Effector memory CD4-positive, alpha-beta T cell (primary cell): ENCODE results near the gene DHX58.

Experiments
- DNase-seq, 3 donors: peaks; one replicate each; pipeline ENCODE4 v3.0.0-alpha.2; 2020
- H3K27ac ChIP-seq: 2 replicates; pipeline ENCODE4 v1.7.0; 2013; ENCODE audit warnings: mild to moderate bottlenecking, low read length, moderate library complexity; ENCODE audit not compliant: insufficient read depth, poor library complexity, severe bottlenecking
- H3K27me3 ChIP-seq: replicated peaks from 2 replicates; pipeline ENCODE4 v1.7.0; 2013; ENCODE audit warnings: mild to moderate bottlenecking, low read length; ENCODE audit not compliant: insufficient read depth, control insufficient read depth, poor library complexity, severe bottlenecking
- H3K36me3 ChIP-seq: 2 replicates; pipeline ENCODE4 v1.7.0; 2013; ENCODE audit warnings: mild to moderate bottlenecking, low read length, moderate library complexity; ENCODE audit not compliant: control insufficient read depth, insufficient read depth
- H3K4me1 ChIP-seq: 2 replicates; pipeline ENCODE4 v1.7.0; 2013; ENCODE audit warnings: low read length, mild to moderate bottlenecking; ENCODE audit not compliant: control insufficient read depth, insufficient read depth, poor library complexity, severe bottlenecking
- H3K4me3 ChIP-seq: 2 replicates; pipeline ENCODE4 v1.7.0; 2013; ENCODE audit warnings: low read length, low read depth, mild to moderate bottlenecking; ENCODE audit not compliant: insufficient read depth, poor library complexity, severe bottlenecking
- H3K9me3 ChIP-seq: 2 replicates; pipeline ENCODE4 v1.7.0; 2013; ENCODE audit warnings: mild to moderate bottlenecking, low read length, moderate library complexity; ENCODE audit not compliant: control insufficient read depth

Gene DHX58

GRCh38 chr17:42087042-42087701 is 25.3 kb downstream of the DHX58 start:
- H3K4me3 ChIP-seq: no peak overlapping the region
- no peak for DNase-seq
- no peaks in the 10 kb centered on the region for H3K27me3 ChIP-seq
- no peaks in the 10 kb centered on the region for H3K9me3 ChIP-seq
- no peaks in the 10 kb centered on the region for H3K4me1 ChIP-seq
- no peak overlapping the region for H3K27ac ChIP-seq
- no peaks in the 10 kb centered on the region for H3K36me3 ChIP-seq

DNA sequence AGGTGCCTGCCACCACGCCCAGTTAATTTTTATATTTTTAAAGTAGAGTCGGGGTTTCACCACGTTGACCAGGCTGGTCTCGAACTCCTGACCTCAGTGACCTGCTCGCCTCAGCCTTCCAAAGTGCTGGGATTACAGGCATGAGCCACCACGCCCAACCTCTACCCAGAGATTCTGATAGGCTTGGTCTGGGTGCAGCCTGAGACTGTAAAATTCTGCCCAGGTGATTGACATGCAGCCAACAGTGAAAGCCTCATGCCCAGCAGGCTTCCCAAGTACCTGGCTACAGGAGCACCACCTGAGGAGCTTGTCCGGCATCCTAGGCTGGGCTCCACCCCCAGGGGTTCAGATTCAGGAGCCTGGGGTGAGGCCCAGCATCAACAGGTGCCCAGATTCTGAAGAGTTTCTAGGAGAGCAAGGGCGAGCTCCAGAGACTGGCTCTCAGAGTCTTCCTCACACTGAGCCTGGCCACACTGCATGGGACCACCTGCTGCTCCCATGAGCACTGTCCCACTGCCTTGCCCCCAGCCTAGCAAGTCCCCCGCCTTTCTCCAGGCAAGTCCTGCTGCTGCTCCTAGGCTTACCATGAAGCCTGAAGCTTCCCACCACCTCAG is 30.9 kb downstream of the DHX58 start:
- H3K36me3 ChIP-seq: no peaks in the 10 kb centered on the region
- no peaks in the 10 kb centered on the region for H3K27me3 ChIP-seq
- H3K9me3 ChIP-seq: no peaks in the 10 kb centered on the region
- DNase-seq: no peak
- no peaks in the 10 kb centered on the region for H3K4me1 ChIP-seq
- no peak overlapping the region for H3K4me3 ChIP-seq
- H3K27ac ChIP-seq: no peak overlapping the region

GRCh38 chr17:42079541-42079940 is 33.0 kb downstream of the DHX58 start:
- H3K36me3 ChIP-seq: no peaks in the 10 kb centered on the region
- no peak overlapping the region for H3K27ac ChIP-seq
- no peak for DNase-seq
- H3K4me3 ChIP-seq: no peak overlapping the region
- H3K9me3 ChIP-seq: no peaks in the 10 kb centered on the region
- H3K27me3 ChIP-seq: no peaks in the 10 kb centered on the region
- H3K4me1 ChIP-seq: no peaks in the 10 kb centered on the region

- no peaks in the 10 kb centered on the region for H3K9me3 ChIP-seq
- no peak overlapping the region for H3K27ac ChIP-seq
- H3K27me3 ChIP-seq: no peaks in the 10 kb centered on the region
- no peak for DNase-seq
- no peaks in the 10 kb centered on the region for H3K4me1 ChIP-seq
- no peaks in the 10 kb centered on the region for H3K36me3 ChIP-seq
- no peak overlapping the region for H3K4me3 ChIP-seq
Observed at GRCh38 chr17:42078396-42079043, 34.0 kb downstream of the DHX58 start.

DNA sequence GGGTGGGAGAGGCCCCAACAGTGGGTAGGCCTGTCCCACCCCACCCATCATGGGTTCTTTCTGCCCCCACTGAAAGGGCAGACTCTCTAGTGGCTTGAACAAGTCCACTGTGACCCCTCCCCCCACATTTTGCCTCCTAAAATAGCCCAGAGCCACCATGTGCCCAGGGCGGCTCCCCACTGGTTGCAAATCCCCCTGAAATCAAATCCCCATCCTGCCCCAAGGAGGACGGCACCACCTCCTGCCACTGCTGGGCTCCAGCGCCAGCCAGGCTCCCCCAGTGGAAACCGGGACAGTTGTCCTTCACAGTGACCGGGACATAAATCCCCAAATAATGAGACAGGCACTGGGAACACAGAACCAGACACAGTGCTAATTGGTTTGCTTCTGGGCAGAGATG is 34.8 kb downstream of the DHX58 start:
- no peak for DNase-seq
- Histone ChIP-seq H3K27me3 (peaks cover 2% of the 10 kb centered on the region), H3K4me1 (peaks cover under 1% of the 10 kb centered on the region), H3K36me3 (no peaks in the 10 kb centered on the region), H3K9me3 (no peaks in the 10 kb centered on the region), H3K4me3 (no peak overlapping the region), H3K27ac (no peak overlapping the region)

GRCh38 chr17:42076797-42077559 is 35.5 kb downstream of the DHX58 start:
- no peaks in the 10 kb centered on the region for H3K9me3 ChIP-seq
- no peak overlapping the region for H3K4me3 ChIP-seq
- no peaks in the 10 kb centered on the region for H3K36me3 ChIP-seq
- H3K4me1 ChIP-seq: peaks cover 8% of the 10 kb centered on the region
- no peak overlapping the region for H3K27ac ChIP-seq
- DNase-seq: no peak
- H3K27me3 ChIP-seq: peaks cover 10% of the 10 kb centered on the region

- Histone ChIP-seq H3K4me3 (no peak overlapping the region), H3K9me3 (no peaks in the 10 kb centered on the region), H3K27me3 (peaks cover 18% of the 10 kb centered on the region), H3K36me3 (no peaks in the 10 kb centered on the region), H3K27ac (no peak overlapping the region), H3K4me1 (peaks cover 11% of the 10 kb centered on the region)
- no peak for DNase-seq
Observed at GRCh38 chr17:42075789-42076188, 36.7 kb downstream of the DHX58 start.

DNA sequence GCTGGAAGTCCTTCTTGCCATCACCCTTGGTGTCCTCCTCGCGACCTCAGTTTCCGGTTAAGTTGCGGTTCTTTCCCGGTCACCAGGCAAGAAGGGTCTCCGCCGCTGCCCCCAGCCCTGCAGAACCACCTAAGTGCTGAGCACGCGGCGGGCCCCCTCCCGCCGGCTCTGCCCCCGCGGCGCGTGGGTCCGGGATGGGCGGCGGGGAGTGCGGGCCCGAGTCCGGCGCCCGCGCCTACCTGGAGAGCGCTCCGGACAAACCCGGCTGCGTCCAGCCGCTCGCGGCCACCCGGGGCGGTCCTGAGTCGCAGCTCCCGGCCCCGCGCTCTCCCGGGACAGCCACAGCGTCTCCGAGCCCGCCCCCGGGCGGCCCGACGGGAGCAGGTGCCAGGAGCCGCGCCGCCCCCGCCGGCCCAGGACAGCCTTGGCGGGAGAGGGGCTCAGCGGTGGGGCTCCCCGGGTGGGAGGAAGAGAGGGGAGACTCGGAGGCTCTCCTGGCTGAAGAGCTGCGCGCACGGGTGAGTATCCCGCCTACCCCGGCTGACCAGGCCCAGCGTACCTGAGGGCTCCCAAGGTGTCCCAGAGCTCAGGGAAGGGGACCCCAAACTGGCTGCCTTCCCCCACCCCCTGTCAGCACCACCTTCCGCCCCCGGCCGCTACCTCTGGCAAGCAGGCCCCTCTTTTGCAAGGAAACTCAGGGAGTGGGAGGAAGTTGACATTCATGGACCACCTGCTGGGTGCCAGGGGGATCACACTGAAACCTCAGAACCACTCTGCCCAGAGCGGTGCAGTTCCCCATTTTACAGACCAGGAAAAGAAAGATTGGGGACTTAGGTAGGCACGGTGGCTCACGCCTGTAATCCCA is 40.0 kb downstream of the DHX58 start:
- no peaks in the 10 kb centered on the region for H3K9me3 ChIP-seq
- H3K27ac ChIP-seq: no peak overlapping the region
- H3K36me3 ChIP-seq: no peaks in the 10 kb centered on the region
- DNase-seq: no peak
- H3K4me3 ChIP-seq: peak overlapping the region; percentile 12
- H3K4me1 ChIP-seq: peaks cover 11% of the 10 kb centered on the region
- H3K27me3 ChIP-seq: peaks cover 18% of the 10 kb centered on the region

DNA sequence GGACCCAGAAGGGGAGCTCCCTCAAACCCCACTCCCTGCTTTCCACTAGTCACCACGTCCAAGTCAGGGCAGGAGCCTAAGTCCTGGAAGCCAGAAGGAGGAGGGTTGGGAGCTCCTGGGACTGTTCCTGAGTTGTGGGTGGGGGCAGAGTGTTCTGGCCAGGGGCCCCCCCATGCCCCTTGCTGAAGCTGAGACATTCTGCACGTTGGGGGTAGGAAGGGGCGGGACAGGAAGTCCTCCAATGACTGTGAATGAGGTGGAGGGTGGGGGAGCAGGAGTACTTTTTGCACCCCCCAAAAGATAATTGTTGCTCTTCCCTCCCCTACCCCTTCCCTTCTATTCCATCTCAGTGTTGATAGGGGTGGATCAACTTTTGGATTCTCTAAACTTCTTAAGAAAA is 40.7 kb downstream of the DHX58 start:
- no peaks in the 10 kb centered on the region for H3K36me3 ChIP-seq
- H3K27me3 ChIP-seq: peaks cover 18% of the 10 kb centered on the region
- no peak for DNase-seq
- no peak overlapping the region for H3K27ac ChIP-seq
- H3K4me3 ChIP-seq: no peak overlapping the region
- no peaks in the 10 kb centered on the region for H3K9me3 ChIP-seq
- H3K4me1 ChIP-seq: peaks cover 11% of the 10 kb centered on the region
